Heart left ventricle (tissue), 13 donors: Measurements from ENCODE around the gene CUX1.

Experiments used
- POLR2A ChIP-seq, 2 donors: fragments of 450-650 bp; IDR thresholded peaks; one replicate each; pipeline ENCODE4 v1.6.1; 2017; ENCODE audit warnings: antibody characterized with exemption in 2 of 2, mild to moderate bottlenecking in 2 of 2, moderate library complexity in 2 of 2
- TF ChIP-seq, protein P1 (sequence below), 12 donors: fragments of 200-600 bp; sonication (generic) in 4 of 12; IDR thresholded peaks; one replicate each; pipeline versions ENCODE4 v1.5.0 to v1.8.0; 2018 to 2022; ENCODE audit warnings: antibody characterized with exemption in 12 of 12, mild to moderate bottlenecking in 5 of 12
- donor health status: ischemic (EF 13 %, LVEDD 7.1; RV severe dilation, severe dysfunction).
- donor health status: DM: no; HTN: yes; CAD: no.
- donor health status: DM: no; HTN: no; CAD: no.
- donor health status: ischemic (EF 25% LVEDD 6.9; RV normal size, moderate dysfunction).
- donor health status: ischemic (EF 25% LVEDD 5.7; RV mildly dilated, moderate dysfunction).
- donor health status: ischemic (EF 35%, LVEDD 5.7; RV mildly dilated, moderate dysfunction).
- donor health status: nonischemic (EF 11% LVEDD 7.7; RV severe dilation, severe dysfunction).
- donor health status: DM: yes; HTN: yes; CAD: no.
- donor health status: PGD.
- donor health status: ischemic (EF 29% LVEDD 5.4; RV normal size, mild dysfunction).
- donor health status: nonischemic (EF 23%, LVEDD 6.1; RV moderate dilation, normal function).

DNA sequence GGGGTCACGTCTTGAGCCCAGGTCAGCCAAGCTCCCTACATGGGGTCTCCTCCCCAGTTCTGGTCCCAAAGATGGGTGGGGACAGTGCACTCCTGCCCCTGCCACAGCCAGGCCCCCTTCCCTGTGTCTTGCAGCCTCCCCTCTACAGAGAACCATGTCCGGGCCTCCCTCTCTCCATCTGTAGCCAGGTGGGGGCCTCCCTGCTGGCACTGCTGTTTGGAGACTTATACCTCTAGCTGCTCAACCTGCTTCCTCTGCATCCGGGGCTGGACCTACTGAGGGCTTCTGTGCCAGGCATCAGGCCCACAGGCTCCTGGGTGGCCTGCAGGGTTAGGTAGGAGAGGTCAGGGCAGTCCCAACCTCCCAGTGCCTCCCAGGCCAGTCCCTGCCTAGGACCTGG is 477.2 kb downstream of the CUX1 start:
- TF ChIP-seq, protein P1, sequence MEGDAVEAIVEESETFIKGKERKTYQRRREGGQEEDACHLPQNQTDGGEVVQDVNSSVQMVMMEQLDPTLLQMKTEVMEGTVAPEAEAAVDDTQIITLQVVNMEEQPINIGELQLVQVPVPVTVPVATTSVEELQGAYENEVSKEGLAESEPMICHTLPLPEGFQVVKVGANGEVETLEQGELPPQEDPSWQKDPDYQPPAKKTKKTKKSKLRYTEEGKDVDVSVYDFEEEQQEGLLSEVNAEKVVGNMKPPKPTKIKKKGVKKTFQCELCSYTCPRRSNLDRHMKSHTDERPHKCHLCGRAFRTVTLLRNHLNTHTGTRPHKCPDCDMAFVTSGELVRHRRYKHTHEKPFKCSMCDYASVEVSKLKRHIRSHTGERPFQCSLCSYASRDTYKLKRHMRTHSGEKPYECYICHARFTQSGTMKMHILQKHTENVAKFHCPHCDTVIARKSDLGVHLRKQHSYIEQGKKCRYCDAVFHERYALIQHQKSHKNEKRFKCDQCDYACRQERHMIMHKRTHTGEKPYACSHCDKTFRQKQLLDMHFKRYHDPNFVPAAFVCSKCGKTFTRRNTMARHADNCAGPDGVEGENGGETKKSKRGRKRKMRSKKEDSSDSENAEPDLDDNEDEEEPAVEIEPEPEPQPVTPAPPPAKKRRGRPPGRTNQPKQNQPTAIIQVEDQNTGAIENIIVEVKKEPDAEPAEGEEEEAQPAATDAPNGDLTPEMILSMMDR (IDR thresholded peaks at IDR 0.05): no peak
- TF ChIP-seq POLR2A (IDR thresholded peaks at IDR 0.05): no peak
